ENCODE results near the gene NINJ1. TPM values are rescaled to one million over a fixed set of nuclear protein-coding genes. Genes with fewer than 3 reads are reported as not detected.
A peak's percentile ranks its signal among the peaks of the same experiment; 100 is the strongest.

The NINJ1 gene
- total and polyA plus RNA-seq, 2 of the 13 experiments (the other 11 are each of a cell fraction or from before 2014, with no cell fraction given), result 81.2 to 92.1 TPM

- no peak for TF ChIP-seq PBX2 (CRISPR knock-in tag; IDR thresholded peaks at IDR 0.05)
- no peak for TF ChIP-seq ZNF354B (CRISPR knock-in tag; IDR thresholded peaks at IDR 0.05)
- TF ChIP-seq PHF5A (CRISPR knock-in tag; IDR thresholded peaks at IDR 0.05; ENCODE audit: low read depth, unreplicated experiment), result peak; percentile 24
- no peak for TF ChIP-seq DZIP1 (CRISPR knock-in tag; IDR thresholded peaks at IDR 0.05)
- TF ChIP-seq ZNF430 (CRISPR knock-in tag; IDR thresholded peaks at IDR 0.05), result 0 out of 2 replicates have a peak, but pooled peaks have one; percentile 24
- peak; percentile 60 for TF ChIP-seq ZNF317 (CRISPR knock-in tag; IDR thresholded peaks at IDR 0.05)
- TF ChIP-seq SOX5 (CRISPR knock-in tag; IDR thresholded peaks at IDR 0.05; ENCODE audit: borderline replicate concordance), result 0 out of 2 replicates have a peak, but pooled peaks have one; percentile 14
- TF ChIP-seq ZGPAT (CRISPR knock-in tag; IDR thresholded peaks at IDR 0.05), result 0 out of 2 replicates have a peak, but pooled peaks have one; percentile 48
- TF ChIP-seq NR1H2 (CRISPR knock-in tag; IDR thresholded peaks at IDR 0.05; ENCODE audit: borderline replicate concordance, low read depth), result no peak
- TF ChIP-seq NR2C2 (CRISPR knock-in tag; IDR thresholded peaks at IDR 0.05; ENCODE audit: borderline replicate concordance), result 0 out of 2 replicates have a peak, but pooled peaks have one; percentile 45
- 0 out of 2 replicates have a peak, but pooled peaks have one; percentile 37 for TF ChIP-seq ZNF691 (CRISPR knock-in tag; IDR thresholded peaks at IDR 0.05; ENCODE audit: borderline replicate concordance, low read depth)
- no peak for TF ChIP-seq MXD4 (CRISPR knock-in tag; IDR thresholded peaks at IDR 0.05)
- no peak for TF ChIP-seq SIN3A (IDR thresholded peaks at IDR 0.05; ENCODE audit: borderline replicate concordance, low read depth, low read length)
- TF ChIP-seq ZNF646 (CRISPR knock-in tag; IDR thresholded peaks at IDR 0.05), result no peak
- no peak for TF ChIP-seq XBP1 (CRISPR knock-in tag; IDR thresholded peaks at IDR 0.05)
Measured at GRCh38 chr9:93126825-93127368, 7.2 kb downstream of the NINJ1 start (continued).
